ENCODE measurements around the gene SYCP3.

SYCP3 gene

GRCh38 chr12:101764051-101764792, 25.0 kb upstream of the SYCP3 start:
- no peak for DNase-seq (ENCODE audit: low read depth in 1 of 2, low spot score in 1 of 2)
- no peak overlapping the region for H3K4me3 ChIP-seq (replicated peaks; ENCODE audit: insufficient read depth, low read length)
- TF ChIP-seq REST (IDR thresholded peaks at IDR 0.05; ENCODE audit: insufficient replicate concordance, low read depth), result no peak
- TF ChIP-seq POLR2AphosphoS5 (IDR thresholded peaks at IDR 0.05; ENCODE audit: low read depth), result no peak
- no peak for TF ChIP-seq SPI1 (IDR thresholded peaks at IDR 0.05; ENCODE audit: borderline replicate concordance, low read depth)
- no peak for TF ChIP-seq GABPA (IDR thresholded peaks at IDR 0.05; ENCODE audit: low read depth)
- no peak for TF ChIP-seq CTCF (IDR thresholded peaks at IDR 0.05; ENCODE audit: insufficient read depth, low read length)
- H3K27me3 ChIP-seq (ENCODE audit: insufficient read depth, poor library complexity, severe bottlenecking), result no peaks in the 10 kb centered on the region
- H3K27ac ChIP-seq (replicated peaks), result no peak overlapping the region

GRCh38 chr12:101763246-101763931, 24.1 kb upstream of the SYCP3 start:
- Histone ChIP-seq H3K4me3 (replicated peaks; ENCODE audit: insufficient read depth, low read length) (no peak overlapping the region), H3K27ac (replicated peaks) (no peak overlapping the region), H3K27me3 (ENCODE audit: insufficient read depth, poor library complexity, severe bottlenecking) (no peaks in the 10 kb centered on the region)
- DNase-seq (ENCODE audit: low read depth in 1 of 2, low spot score in 1 of 2), result peak in 1 of 2 experiments; percentile 25
- TF ChIP-seq POLR2AphosphoS5 (IDR thresholded peaks at IDR 0.05; ENCODE audit: low read depth), result no peak
- TF ChIP-seq REST (IDR thresholded peaks at IDR 0.05; ENCODE audit: insufficient replicate concordance, low read depth), result no peak

- Histone ChIP-seq H3K4me3 (replicated peaks; ENCODE audit: insufficient read depth, low read length) (no peak overlapping the region), H3K27me3 (ENCODE audit: insufficient read depth, poor library complexity, severe bottlenecking) (no peaks in the 10 kb centered on the region), H3K27ac (replicated peaks) (no peak overlapping the region)
- TF ChIP-seq CTCF (IDR thresholded peaks at IDR 0.05; ENCODE audit: insufficient read depth, low read length) (no peak), POLR2AphosphoS5 (IDR thresholded peaks at IDR 0.05; ENCODE audit: low read depth) (no peak), SPI1 (IDR thresholded peaks at IDR 0.05; ENCODE audit: borderline replicate concordance, low read depth) (no peak), GABPA (IDR thresholded peaks at IDR 0.05; ENCODE audit: low read depth) (no peak), REST (IDR thresholded peaks at IDR 0.05; ENCODE audit: insufficient replicate concordance, low read depth) (no peak)
- no peak for DNase-seq (ENCODE audit: low read depth in 1 of 2, low spot score in 1 of 2)
Observed at GRCh38 chr12:101761781-101762180, 22.5 kb upstream of the SYCP3 start.

Measured in HL-60 (cell line).